Skeletal muscle cell (primary cell): ENCODE measurements around the gene RASSF4.

ENCODE experiments used
- DNase-seq: peaks from one replicate; pipeline ENCODE4 v3.0.0-alpha.2; 2010; ENCODE audit warnings: low read depth
- H3K4me3 ChIP-seq: 2 replicates; pipeline ENCODE4 v1.5.1; 2011; ENCODE audit warnings: low read depth, mild to moderate bottlenecking, control low read depth, low read length, moderate library complexity

The RASSF4 gene, protein sequence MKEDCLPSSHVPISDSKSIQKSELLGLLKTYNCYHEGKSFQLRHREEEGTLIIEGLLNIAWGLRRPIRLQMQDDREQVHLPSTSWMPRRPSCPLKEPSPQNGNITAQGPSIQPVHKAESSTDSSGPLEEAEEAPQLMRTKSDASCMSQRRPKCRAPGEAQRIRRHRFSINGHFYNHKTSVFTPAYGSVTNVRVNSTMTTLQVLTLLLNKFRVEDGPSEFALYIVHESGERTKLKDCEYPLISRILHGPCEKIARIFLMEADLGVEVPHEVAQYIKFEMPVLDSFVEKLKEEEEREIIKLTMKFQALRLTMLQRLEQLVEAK

DNA sequence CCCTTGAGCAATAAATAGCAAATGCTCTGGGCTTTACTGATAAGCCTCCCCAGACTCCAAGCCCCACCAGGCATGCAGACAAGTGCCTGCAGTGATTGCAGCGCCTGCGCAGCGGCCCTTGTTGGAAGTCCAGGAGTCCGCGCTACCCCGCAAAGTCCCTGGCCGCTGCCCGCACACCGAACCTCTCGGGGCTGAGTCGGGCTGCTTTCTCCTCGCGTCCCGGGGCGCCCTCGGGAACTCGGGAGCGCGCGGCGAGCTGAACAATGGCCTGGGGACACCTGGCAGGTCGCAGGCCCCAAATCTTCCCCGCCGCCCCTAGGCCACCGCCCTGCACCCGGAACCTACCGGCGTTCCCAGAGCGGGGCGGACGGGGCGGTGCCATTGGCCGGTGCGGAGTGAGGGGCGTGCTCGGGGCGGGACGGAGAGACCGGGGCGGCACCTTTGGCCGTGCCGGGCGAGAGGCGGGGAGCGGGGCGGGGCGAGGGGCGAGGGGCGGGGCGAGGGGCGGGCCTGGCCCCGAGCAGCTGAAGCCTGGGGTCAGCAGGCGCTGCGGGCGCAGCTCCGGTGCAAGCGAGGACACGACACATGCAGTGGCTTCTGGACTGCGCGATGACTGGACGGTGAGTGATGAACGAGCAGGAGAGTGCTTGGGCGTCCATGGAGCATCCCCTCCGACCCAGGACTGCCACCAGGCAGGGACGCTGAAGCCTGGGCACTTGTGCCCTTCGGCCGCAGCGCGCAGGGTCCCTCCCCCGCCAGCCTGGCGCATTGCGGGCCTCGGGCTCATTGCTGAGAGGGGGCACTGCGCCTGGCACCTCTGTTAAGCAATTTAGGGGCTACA is at the start of gene RASSF4:
Gene RASSF4, plus strand, starts transcription at position 556 of the 841 bp plus-strand sequence. CDS start 10,401 bp downstream, outside the sequence.
- peak within 1 kb of the TSS; percentile 72 for H3K4me3 ChIP-seq

DNA sequence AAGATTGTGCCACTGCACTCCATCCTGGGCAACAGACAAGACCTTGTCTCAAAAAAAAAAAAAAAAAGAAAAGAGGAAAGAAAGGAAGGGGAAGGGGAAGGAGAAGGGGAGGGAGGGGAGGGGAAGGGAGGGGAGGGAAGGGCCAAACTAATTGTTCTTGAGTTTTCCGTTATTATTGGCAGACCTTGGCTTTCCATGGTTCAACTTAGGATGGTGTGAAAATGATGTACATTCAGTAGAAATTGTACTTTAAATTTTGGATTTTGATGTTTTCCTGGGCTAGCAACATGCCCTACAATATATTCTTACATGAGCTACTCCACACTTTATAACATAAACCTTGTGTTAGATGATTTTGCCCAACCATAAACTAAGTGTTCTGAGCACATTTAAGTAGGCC is 49.7 kb upstream of the RASSF4 start:
- no peak overlapping the region for H3K4me3 ChIP-seq
- no peak for DNase-seq

More for the DNA sequence above, at the start of gene RASSF4:
- peak; percentile 39 for DNase-seq

DNA sequence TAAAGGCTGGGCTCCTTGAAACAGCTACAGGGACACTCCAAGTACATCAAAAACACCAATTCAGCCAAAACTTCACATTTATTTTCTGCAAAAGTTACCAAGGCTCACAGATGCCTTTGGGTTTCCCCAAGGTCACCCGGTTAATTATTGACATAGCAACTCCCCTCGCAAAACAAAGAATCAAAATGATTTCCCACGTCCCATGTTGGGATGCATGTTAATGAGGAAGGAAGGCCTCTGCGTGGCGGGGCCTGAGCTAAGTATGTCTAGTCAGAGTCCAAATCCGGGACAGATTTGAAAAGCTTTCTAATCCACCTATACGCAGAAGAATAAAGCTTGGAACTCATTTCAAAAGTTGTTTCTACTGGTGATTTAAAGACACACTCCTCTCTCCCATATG is 49.0 kb upstream of the RASSF4 start:
- H3K4me3 ChIP-seq, result no peak overlapping the region
- DNase-seq, result no peak

DNA sequence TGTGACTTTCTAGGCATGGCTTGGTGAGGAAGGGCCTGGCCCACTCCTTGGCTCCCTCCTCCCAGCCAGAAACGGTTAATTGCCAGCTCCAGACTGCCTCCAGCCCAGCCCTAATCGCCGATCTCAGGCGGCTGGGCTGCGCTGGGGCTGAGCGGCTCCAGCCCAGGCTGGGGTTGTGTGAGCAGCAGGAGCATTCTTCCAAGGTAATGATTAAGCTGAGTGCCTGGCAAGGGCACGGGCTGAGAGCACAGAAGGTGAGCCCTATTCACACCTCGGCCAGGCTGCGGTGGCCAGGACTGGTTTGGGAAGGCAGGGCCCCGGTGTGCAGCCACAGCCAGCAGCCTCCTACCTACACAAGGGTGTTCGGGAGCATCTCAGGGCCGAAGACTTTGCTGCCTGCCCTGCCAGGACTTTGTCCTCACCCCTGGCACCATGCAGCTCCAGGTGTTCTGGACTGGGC is 48.5 kb upstream of the RASSF4 start, which contains the start of gene TMEM72:
Gene TMEM72, plus strand, starts transcription at position 257 of the 460 bp plus-strand sequence. Its CDS starts 176 bp downstream, at position 433.
- H3K4me3 ChIP-seq, result no peak within 1 kb of the TSS
- no peak for DNase-seq

DNA sequence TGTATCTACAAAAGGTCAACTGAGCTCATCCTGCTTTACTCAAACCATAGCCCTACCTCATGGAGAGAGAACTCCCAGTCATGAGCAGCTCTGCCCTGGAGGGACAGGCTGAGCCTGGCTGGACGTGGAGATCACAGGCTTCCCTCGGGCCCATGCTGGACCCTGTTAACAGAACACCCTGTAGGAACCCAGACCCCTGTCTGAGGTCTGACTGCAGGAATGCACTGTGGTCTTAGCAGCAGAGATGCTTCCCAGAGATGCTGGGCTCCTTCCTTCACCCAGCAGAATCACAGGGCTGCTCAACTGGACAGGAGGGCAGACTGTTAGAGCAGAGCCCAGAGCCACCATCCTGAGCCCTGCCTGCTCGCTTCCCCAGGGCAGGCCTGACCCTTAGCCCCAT is 47.7 kb upstream of the RASSF4 start:
- no peak overlapping the region for H3K4me3 ChIP-seq
- no peak for DNase-seq

DNA sequence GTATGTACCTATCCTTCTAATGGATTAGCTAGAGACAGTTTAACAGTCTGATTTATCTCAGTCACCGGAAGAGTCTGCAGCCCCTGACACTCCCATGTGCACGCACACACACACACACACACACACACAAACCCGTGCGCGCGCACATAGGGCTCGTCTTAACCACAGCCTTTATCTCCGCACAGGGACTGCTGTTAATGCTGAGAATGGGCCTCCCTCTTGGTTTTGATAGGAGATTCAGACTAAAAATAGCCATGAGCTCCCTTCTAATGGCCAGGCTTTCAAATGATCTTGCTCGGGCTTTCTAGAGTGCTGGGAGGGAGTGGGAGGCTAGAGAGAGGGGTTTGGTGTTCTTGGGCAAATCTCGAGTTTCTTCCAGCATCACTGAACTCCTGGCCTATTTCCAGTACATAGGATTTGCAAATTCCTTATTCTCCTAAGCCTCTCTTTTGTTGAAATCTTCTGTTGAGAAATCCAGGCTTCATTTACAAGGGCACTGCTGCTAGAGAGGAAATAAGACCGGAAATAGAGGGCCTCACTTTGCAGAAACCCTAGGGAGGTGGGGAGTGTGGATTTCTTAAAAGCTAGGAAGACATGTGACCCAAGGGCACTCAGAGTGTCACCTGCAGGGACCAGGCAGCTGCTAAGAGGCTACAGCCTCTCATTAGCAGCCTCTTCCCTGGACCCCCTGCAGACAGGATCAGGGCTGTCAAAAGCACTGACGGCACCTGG is 46.1 kb upstream of the RASSF4 start:
- DNase-seq, result no peak
- no peak overlapping the region for H3K4me3 ChIP-seq

DNA sequence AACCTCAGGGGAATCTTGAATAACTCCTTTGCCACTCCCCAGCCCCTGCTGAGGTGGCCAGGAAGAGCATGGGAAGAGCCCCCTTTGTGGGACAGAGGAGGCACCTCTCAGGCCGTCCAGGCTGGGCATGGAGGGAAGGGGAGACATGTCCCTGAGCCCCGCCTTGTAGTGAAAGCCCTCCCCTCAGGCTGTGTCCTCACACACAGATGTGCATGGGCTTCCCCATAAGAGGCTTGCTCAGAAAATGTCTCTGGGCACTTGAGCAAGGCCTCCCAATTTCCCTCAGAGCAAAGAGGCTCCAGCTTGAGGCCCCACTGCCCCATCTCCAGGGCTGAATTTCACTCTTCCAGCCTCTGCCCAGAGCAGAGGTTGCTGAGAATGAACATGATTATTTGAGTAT is 44.7 kb upstream of the RASSF4 start:
- no peak for DNase-seq
- no peak overlapping the region for H3K4me3 ChIP-seq

DNA sequence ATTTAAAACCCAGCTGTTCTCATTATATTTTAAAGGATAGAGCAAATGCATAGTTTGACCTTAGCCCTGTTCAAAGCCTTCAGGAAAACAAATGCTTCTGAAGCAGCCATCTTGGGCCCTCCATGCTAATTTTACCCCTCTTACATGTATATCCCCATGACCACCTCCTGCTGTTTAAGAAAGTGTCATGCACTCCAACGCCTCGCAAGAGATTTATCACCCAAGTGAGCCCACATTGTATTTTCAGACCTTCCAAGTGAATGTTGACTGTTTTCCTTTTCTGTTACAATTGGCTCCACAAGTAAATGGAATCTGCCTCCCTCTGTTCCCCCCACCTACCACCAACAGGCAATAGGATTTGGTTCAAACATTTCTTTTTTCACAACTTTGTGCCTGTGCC is 43.2 kb upstream of the RASSF4 start:
- no peak overlapping the region for H3K4me3 ChIP-seq
- DNase-seq, result no peak

DNA sequence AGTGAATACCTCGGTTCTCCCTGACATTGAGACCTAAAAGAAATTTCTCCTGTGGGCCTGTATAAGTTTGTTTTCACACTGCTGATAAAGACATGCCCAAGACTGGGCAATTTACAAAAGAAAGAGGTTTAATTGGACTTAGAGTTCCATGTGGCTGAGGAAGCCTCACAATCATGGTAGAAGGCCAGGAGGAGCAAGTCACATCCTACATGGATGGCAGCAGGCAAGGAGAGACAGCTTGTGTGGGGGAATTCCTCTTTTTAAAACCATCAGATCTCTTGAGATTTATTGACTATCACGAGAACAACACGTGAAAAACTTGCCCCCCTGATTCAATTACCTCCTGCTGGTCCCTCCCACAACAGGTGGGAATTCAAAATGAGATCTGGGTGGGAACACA is 41.8 kb upstream of the RASSF4 start:
- no peak for DNase-seq
- no peak overlapping the region for H3K4me3 ChIP-seq

DNA sequence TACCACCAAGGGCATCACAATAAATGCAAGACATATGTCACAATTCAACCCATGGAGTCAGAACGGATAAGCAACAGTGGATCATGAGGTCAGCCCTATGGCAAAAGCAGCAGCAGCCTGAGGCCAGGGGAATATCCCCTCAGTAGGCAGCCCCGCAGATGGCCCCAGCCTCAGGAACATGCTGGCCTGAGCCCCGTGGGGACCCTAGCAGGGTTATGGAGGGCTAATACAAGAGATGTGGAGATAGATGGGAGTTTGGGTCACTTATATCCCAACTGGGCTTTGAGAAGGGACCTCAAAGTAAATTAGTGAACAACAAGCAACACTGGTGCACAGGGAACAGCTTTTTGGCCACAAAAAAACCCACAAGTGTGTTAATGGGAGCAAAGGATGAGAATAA is 39.4 kb upstream of the RASSF4 start:
- no peak for DNase-seq
- H3K4me3 ChIP-seq, result no peak overlapping the region

DNA sequence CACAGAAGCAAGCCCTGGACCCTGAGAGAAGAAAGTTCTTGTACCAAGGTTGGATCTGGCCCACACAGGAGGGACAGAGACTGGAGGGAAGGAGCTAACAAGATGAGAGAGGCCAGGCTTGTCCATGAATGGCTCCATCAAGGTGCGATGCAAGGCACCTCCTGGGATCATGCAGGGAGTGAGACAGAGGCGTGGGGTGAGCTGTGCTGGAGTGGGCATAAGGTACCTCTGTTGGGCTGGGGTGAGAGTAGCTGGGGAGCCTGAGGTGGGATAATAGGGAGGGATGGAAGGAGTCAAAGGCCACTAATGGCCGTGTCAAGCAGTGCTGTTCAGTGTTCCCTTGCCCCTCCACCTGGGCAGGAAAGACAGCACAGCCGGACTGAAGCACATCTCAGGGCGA is 38.5 kb upstream of the RASSF4 start:
- H3K4me3 ChIP-seq, result no peak overlapping the region
- no peak for DNase-seq

DNA sequence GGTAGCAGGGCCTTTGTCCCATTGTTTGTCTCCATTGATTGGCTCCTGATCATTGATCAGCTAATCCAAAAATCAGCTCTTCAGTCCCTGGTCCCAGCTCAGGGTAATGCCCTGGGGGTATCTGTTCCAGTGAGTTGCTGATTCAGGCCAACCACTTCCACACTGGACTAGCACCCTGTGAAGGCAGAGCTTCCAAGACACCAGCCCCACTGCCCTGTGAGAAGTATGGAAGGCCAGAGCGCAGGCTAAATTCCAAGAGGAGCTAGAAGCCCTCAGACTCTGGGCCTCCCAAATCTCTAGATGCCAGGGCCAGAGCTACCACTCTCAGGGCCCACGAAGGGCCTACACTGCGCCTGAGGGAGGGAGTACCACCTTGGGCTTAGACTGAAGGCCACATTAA is 38.1 kb upstream of the RASSF4 start:
- DNase-seq, result no peak
- H3K4me3 ChIP-seq, result no peak overlapping the region

DNA sequence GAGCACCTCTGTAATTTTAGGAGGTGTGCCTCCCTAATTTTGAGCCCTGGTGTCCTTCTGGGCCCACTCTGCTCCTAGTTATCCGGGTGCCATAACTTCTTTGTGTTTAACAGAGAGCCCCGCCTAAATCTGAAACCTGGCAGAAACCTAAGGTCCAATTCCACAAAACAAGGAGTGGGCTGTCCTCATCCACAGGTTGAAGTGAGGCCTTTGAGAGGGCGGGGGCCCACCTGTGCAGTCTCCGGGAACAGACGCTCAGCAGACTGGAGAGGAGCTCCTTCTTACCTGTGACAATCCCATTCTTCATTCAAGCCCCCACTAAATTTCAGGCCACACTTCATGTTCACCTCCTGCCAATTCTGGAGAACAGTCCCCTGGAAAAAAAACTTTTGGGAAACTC is 37.6 kb upstream of the RASSF4 start:
- no peak for DNase-seq
- H3K4me3 ChIP-seq, result no peak overlapping the region

DNA sequence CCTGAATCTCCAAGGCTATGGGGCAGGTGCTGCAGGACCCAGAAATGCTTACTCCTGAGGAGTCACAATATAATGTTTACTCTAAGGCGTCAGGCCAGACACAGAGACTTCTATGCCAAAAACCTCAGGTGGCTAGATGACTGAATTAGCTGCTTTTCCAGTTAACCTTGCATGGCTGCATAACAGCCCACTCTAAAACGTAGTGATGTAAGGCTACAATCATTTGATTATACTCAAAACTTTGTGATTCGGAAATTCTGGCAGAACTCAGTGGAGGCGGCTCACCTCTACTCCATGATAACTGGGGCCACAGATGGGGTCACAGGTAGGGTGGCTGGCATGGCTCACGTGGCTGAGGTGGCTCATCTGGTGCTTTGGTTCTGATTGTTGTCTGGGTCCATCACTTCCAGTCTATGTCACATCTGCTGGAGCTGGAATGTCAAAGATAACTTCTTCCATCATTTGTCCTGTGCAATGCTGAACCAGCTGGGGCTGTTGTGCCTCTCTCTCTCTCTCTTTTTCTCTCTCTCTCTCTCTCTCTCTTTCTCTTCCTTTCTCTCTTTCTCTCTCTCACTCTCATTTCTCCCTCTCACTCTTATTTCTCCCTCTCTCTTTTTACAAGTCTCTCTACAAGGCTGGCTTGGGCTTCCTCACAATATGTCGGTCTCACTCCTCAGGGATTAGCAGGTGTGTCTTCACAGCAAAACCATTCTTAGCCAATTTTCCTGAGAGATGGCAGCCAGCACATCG is 36.6 kb upstream of the RASSF4 start:
- no peak overlapping the region for H3K4me3 ChIP-seq
- no peak for DNase-seq

DNA sequence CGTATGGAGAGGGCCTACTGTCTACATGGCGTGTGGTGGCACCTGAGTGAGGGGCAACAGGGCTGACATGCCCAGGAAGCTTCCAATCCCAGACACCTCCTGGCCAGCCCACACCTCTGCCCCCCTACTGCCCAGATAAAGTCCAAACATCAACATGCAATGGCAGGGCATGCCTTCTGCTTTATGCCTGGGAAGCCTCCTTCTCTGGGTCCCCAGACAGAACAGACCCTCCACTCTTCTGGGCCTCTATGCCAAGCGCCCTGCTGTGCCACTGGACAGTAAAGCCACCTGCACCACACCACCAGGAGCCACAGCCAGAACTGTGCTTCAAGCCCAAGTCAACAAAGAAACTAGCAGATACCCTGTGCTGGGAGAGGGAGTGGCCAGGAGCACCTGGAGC is 36.0 kb upstream of the RASSF4 start:
- H3K4me3 ChIP-seq, result no peak overlapping the region
- DNase-seq, result no peak

DNA sequence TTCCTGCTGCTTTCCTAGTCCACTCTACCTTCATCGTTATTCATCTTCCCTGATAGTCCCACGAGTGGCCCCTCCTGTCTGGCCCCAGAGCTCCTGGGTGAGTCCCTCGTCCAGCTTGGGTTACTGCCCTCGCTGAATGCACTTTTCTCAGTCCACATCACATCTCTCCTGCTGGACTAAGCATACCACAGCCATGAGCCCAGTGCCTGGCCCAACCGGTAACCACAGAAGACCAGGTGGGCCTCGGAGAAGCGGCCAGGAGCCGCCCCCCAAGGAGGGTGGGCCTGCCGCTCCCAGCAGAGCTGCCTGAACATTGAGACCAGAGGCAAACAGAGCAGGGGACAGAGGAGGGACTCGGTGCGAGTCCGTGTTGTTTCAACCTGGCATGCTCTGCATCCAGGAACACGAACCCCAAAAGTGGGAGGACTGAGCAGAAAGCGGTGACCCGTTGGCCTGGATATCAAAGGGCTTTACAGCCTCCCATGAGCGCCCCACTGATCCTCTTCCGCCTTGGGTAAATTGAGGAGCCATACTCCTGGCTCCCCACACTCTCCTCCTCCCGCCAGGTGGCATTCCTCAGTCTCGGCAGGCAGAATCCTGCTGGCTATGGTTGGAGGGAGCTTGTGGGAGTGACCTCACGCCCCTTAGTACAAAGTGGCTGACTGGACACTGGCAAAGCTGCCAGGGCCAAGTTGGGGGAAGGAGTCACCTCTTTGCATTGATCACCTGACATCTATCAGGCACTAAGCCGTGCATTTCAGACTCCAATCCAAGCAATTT is 35.2 kb upstream of the RASSF4 start:
- no peak overlapping the region for H3K4me3 ChIP-seq
- no peak for DNase-seq

DNA sequence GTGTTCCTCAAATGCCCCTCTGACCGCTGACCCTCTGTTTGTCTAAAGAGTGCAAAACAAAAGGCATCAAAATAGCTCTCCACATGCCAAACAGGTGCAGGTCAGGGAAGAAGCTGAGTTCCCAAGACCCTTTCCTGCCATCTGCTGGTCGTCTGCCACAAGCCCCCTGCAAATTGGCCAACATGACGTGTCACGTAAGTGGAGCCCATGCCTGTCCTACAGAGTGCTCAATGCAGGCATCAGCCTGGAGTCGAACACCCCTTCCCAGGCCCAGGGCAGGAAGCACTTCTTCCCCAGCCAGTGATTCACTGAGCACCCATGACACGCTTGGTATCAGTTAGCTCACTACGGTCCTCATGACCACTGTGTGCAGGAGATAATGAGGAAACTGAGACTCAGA is 34.4 kb upstream of the RASSF4 start:
- DNase-seq, result no peak
- no peak overlapping the region for H3K4me3 ChIP-seq

DNA sequence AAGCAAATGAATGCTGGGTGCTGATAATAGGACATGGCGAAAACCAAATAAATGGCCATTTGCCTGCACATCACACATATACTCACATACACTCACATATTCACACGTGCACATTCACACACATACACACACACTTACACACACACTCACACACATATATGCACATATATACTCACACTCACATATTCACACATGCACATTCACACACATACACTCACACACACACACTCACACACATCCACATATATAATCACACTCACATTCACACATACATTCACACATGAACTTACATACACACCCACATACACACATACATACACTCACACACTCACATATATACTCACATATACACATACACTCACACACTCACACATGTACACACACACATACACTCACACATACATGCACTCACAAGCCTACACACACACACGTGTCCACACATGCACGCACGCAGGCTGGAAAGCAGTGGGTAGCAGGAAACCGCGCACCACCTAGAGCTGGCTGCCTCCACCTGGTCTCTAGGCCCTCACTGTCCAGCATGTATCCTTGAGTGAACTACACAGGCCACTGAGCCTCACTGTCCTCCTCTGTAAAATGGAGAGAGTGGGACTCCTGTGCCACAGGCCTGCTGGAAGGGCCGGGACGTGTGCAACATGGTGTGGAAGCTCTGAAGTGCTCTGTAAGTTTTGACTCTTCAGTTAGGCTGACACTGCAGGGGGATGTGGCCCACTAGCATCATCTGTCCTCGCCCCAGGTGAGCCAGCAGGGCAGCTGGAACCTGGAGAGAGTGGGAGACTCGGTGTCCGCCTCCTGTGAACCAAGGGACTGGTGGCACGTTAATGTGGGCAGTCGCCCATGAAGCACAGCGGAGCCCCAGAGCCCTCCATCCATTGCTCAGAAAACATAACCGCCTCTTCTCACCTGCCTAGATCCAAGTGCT is 33.5 kb upstream of the RASSF4 start:
- no peak for DNase-seq
- no peak overlapping the region for H3K4me3 ChIP-seq
